ENCODE data around the gene STX16.

STX16 gene

DNA sequence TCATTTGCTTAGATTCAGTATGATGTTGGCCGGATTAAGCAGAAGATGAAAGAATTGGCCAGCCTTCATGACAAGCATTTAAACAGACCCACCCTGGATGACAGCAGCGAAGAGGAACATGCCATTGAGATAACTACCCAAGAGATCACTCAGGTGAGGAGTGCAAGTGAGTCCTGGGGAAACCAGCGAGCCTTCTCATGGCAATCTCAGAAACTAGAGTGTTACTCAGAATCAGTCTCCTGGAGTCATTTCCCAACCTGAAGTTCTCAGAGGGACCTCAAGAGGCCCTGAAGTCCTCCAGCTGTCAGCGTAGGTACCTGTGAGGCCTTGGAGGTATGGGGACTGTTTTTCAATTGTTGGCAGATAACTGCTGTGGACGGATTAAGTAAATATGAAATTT is 16.9 kb downstream of the STX16 start:
- TF ChIP-seq, protein P1, sequence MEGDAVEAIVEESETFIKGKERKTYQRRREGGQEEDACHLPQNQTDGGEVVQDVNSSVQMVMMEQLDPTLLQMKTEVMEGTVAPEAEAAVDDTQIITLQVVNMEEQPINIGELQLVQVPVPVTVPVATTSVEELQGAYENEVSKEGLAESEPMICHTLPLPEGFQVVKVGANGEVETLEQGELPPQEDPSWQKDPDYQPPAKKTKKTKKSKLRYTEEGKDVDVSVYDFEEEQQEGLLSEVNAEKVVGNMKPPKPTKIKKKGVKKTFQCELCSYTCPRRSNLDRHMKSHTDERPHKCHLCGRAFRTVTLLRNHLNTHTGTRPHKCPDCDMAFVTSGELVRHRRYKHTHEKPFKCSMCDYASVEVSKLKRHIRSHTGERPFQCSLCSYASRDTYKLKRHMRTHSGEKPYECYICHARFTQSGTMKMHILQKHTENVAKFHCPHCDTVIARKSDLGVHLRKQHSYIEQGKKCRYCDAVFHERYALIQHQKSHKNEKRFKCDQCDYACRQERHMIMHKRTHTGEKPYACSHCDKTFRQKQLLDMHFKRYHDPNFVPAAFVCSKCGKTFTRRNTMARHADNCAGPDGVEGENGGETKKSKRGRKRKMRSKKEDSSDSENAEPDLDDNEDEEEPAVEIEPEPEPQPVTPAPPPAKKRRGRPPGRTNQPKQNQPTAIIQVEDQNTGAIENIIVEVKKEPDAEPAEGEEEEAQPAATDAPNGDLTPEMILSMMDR (conservative IDR thresholded peaks at IDR 0.05; ENCODE audit: control insufficient read depth, insufficient read depth, low read depth, low read length), result no peak
- H3K4me3 ChIP-seq (ENCODE audit: control insufficient read depth, low read depth, low read length), result no peak overlapping the region
- no peak for DNase-seq (ENCODE audit: low read depth)

DNA sequence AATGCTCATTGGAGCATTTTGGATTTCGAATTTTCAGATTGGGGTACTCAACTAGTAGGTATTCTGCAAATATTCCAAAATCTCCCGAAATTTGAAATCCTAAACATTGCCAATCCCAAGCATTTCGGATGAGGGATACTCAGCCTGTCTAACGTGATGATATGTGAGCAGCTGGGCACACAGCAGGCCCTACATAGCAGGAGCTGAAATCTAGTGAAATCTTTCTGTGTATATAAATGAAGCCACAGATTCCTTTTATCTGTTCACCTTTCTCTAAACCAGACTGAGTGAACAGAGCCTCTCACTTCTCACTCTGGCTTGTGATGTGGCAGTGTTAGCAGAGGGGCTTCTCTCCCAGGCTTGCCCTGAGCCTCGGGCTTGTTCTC is 17.8 kb downstream of the STX16 start:
- TF ChIP-seq, protein P1 (conservative IDR thresholded peaks at IDR 0.05; ENCODE audit: control insufficient read depth, insufficient read depth, low read depth, low read length), result no peak
- no peak for DNase-seq (ENCODE audit: low read depth)
- no peak overlapping the region for H3K4me3 ChIP-seq (ENCODE audit: control insufficient read depth, low read depth, low read length)

DNA sequence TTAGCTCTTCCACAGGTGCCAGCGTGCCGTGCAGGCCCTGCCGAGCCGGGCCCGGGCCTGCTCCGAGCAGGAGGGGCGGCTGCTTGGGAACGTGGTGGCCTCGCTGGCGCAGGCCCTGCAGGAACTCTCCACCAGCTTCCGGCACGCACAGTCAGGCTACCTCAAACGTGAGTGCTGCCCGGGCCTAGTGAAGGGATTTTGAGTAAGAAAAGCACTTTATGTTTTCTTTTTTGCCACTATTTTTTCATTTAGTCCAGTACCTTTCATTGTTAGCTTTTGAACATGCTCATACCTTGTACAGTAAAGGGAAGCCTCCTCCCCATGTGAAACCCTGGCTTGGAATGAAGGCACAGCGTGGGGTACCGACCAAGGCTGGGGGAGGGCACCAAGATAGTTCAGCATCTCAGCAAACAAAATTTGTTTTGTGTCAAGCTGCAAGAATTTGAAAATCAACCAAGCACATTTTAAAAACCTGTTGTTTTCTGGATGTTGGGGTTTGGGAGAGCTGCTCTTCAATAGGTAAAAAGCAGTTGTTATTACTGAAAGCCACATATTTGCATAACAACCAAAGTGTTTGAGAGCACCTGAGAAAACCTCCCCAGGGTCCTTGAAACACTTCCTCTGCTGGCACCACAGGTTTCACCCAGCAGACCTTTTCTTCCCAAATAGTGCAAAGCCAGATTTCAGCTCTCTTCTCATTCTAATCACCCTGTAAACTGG is 18.4 kb downstream of the STX16 start:
- no peak for DNase-seq (ENCODE audit: low read depth)
- H3K4me3 ChIP-seq (ENCODE audit: control insufficient read depth, low read depth, low read length), result no peak overlapping the region
- TF ChIP-seq, protein P1 (conservative IDR thresholded peaks at IDR 0.05; ENCODE audit: control insufficient read depth, insufficient read depth, low read depth, low read length), result no peak

DNA sequence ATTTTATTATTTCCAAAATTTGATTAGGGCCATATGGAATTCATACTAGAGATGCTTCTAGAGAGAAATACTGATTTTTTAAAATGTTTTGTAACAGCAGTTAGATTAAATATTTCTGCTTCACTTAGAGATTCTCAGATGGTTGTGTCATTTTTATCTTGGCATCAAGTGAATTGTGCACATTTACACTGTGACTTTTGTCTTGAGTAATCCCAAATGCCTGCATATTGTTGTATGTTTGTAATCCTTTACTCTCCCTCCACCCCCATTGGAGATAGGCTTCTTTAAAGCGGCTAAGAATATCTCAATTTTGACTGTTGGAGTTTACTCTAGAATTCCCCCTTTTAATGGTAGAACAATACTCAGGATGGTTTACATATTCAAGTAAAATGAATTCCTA is 19.0 kb downstream of the STX16 start:
- TF ChIP-seq, protein P1 (conservative IDR thresholded peaks at IDR 0.05; ENCODE audit: control insufficient read depth, insufficient read depth, low read depth, low read length), result no peak
- H3K4me3 ChIP-seq (ENCODE audit: control insufficient read depth, low read depth, low read length), result no peak overlapping the region
- no peak for DNase-seq (ENCODE audit: low read depth)

DNA sequence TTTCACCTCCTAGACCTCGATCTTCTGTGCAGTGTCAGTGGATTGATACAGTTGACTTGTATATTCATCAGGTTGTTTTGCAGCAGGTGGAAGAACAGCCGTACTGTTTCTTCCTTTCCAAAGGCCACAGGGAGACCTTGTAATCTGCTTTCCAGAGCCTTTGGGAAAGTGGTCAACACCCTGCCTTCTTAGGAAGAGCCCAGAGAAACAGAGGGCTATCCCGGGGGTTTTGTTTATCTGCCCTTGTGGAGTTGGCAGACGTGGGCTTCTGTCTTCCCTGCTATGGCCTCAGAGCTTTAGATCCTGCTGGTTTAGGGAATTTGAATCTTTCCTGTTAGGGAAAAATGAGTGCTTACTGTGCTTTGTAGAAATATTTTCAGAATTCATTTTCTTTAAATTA is 19.6 kb downstream of the STX16 start:
- TF ChIP-seq, protein P1 (conservative IDR thresholded peaks at IDR 0.05; ENCODE audit: control insufficient read depth, insufficient read depth, low read depth, low read length), result no peak
- DNase-seq (ENCODE audit: low read depth), result no peak
- H3K4me3 ChIP-seq (ENCODE audit: control insufficient read depth, low read depth, low read length), result no peak overlapping the region

DNA sequence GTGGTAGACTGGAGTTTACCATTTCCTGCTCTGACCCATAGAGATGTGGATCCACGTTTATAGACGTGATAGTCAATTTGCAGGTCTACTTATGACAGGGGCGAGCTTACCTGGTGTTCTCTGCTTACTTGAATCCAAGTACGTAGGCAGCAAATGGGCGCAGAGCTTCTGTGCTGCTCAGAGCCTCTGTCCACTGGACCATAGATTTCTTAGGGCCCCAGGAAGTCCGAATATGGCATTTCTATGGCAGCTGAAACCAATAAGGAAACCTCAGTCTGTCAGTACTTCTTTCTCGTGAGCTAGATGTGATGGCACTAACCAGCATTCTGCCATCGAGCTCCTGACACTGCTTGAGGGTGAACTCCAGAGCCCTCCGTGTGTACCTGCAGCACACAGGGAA is 22.0 kb downstream of the STX16 start:
- TF ChIP-seq, protein P1 (conservative IDR thresholded peaks at IDR 0.05; ENCODE audit: control insufficient read depth, insufficient read depth, low read depth, low read length), result no peak

More for the DNA sequence above, 22.0 kb downstream of the STX16 start:
- H3K4me3 ChIP-seq (ENCODE audit: control insufficient read depth, low read depth, low read length), result no peak overlapping the region
- no peak for DNase-seq (ENCODE audit: low read depth)
